Tibial artery (tissue), 4 donors: ENCODE data around the gene SMYD1.

ENCODE experiments used
- DNase-seq, 2 donors: peaks; one replicate each; pipeline ENCODE4 v3.0.0-alpha.2; 2019
- H3K27ac ChIP-seq, 2 donors: fragments of 200-600 bp; sonication (generic) in 1 of 2; 1 replicate in 1 of 2; 2 replicates in 1 of 2; pipeline ENCODE4 v1.5.1; 2018 to 2019; ENCODE audit warnings: mild to moderate bottlenecking in 1 of 2
- H3K27me3 ChIP-seq, 2 donors: fragments of 200-600 bp; sonication (generic) in 1 of 2; one replicate each; pipeline versions ENCODE4 v1.5.1 to v1.6.0; 2016 to 2019
- H3K36me3 ChIP-seq, 3 donors: fragments of 200-600 bp; sonication (generic) in 2 of 3; one replicate each; pipeline ENCODE4 v1.5.1; 2016 to 2019; ENCODE audit warnings: mild to moderate bottlenecking in 2 of 3
- H3K4me1 ChIP-seq, 4 donors: fragments of 200-600 bp; sonication (generic) in 2 of 4; 1 replicate in 3 of 4; 2 replicates in 1 of 4; pipeline ENCODE4 v1.5.1; 2016 to 2019
- H3K4me3 ChIP-seq, 2 donors: fragments of 200-600 bp; sonication (generic) in 1 of 2; 1 replicate in 1 of 2; 2 replicates in 1 of 2; pipeline ENCODE4 v1.5.1; 2018 to 2019; ENCODE audit warnings: mild to moderate bottlenecking in 2 of 2
- H3K9me3 ChIP-seq, 3 donors: fragments of 200-600 bp; sonication (generic) in 1 of 3; one replicate each; pipeline ENCODE4 v1.5.1; 2016 to 2019
- intact Hi-C: fragments of 100-400 bp; cut with DNase I; formaldehyde crosslinking; loops from one replicate; pipeline ENCODE4 v1.15.0; 2023; ENCODE audit warnings: low total_unique reads
- TF ChIP-seq, protein P1 (sequence below), 2 experiments: fragments of 200-600 bp in 1 of 2; fragments of 450-650 bp in 1 of 2; IDR thresholded peaks; one replicate each; pipeline ENCODE4 v1.5.1; 2017 to 2019; ENCODE audit warnings: antibody characterized with exemption in 2 of 2, mild to moderate bottlenecking in 1 of 2, moderate library complexity in 1 of 2

Gene SMYD1

DNA sequence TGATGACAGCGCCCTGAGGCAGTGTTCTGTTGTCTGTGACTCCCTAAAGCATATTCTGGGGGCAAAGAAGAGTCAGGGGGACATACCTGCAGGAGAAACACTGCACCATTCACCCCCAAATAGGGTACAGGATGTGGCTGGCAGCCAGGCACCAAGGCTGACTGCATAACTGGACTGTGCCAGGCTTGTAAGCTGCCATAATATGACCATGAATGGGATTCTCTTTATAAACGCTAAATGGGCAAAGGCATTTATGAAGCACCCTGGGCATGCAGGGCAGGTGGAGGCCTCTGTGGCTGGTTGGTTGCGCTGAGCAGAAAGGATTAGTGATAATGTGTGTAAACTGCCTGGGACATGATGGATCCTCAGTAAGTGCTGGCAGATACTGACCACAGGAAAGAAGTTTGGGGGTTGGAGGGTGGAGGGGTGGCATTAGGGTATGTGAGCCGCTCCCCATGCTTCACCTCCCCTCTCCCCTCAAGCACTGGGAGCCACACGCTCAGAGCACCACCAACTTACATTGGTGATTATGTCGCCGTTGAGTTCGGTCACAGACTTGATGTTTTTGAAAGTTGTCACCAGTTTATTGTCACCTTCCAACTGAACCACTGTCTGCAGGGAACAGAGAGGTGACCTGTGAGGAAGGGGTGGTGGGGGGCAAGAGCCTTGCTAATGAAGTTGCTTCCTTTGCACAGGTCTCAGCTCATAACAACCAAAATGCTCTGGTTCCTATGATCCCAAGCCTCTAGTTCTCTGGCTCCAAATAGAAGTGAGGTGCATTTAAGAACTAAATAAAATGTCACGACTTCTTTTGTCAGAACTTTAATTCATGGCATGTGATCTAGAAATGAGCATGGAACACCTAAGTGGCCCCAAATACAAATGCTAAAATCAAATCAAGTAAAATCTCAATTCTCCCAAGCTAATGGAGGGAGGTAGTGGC is 56.6 kb downstream of the SMYD1 start:
- DNase-seq = no peak
- Histone ChIP-seq H3K4me3 (no peak overlapping the region), H3K27me3 (peaks cover 0 to 12% of the 10 kb centered on the region in 2 donors), H3K36me3 (no peaks in the 10 kb centered on the region), H3K9me3 (no peaks in the 10 kb centered on the region), H3K4me1 (no peaks in the 10 kb centered on the region), H3K27ac (no peak overlapping the region)
- intact Hi-C loops = no loop called here
- TF ChIP-seq, protein P1, sequence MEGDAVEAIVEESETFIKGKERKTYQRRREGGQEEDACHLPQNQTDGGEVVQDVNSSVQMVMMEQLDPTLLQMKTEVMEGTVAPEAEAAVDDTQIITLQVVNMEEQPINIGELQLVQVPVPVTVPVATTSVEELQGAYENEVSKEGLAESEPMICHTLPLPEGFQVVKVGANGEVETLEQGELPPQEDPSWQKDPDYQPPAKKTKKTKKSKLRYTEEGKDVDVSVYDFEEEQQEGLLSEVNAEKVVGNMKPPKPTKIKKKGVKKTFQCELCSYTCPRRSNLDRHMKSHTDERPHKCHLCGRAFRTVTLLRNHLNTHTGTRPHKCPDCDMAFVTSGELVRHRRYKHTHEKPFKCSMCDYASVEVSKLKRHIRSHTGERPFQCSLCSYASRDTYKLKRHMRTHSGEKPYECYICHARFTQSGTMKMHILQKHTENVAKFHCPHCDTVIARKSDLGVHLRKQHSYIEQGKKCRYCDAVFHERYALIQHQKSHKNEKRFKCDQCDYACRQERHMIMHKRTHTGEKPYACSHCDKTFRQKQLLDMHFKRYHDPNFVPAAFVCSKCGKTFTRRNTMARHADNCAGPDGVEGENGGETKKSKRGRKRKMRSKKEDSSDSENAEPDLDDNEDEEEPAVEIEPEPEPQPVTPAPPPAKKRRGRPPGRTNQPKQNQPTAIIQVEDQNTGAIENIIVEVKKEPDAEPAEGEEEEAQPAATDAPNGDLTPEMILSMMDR (IDR thresholded peaks at IDR 0.05) = no peak

DNA sequence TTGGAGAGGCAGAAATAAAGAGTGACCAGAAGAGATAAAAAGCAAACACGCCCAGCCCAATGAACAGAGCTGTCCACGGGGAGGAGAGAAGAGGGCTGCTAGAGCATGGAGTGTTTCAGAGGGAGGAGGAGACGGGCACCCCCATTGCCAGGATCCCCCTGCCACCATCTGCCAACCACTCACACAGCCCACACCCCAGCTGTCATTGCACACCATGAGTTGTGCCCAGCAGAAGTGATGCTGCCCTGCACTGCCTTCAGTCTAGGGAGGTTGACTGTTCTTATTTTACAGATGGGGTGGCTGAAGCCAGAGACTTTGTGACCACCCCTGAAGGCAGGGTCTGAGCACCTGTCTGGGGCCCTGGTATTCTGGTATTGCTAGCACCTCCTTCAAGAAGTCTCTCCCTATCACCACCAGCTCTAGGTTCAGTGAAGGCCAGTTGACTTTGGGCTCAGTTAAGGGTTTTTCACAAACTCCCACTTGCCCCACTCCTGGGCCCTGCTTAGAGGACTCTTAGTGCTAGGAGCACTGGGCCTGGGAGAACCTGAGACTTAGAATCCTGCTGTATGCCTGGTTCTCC is 57.8 kb downstream of the SMYD1 start:
- Histone ChIP-seq H3K9me3 (no peaks in the 10 kb centered on the region), H3K36me3 (no peaks in the 10 kb centered on the region), H3K27ac (no peak overlapping the region), H3K4me1 (no peaks in the 10 kb centered on the region), H3K27me3 (peaks cover 0 to 15% of the 10 kb centered on the region in 2 donors), H3K4me3 (no peak overlapping the region)
- TF ChIP-seq, protein P1 (IDR thresholded peaks at IDR 0.05) = no peak
- DNase-seq = no peak
- intact Hi-C loops = no loop called here

DNA sequence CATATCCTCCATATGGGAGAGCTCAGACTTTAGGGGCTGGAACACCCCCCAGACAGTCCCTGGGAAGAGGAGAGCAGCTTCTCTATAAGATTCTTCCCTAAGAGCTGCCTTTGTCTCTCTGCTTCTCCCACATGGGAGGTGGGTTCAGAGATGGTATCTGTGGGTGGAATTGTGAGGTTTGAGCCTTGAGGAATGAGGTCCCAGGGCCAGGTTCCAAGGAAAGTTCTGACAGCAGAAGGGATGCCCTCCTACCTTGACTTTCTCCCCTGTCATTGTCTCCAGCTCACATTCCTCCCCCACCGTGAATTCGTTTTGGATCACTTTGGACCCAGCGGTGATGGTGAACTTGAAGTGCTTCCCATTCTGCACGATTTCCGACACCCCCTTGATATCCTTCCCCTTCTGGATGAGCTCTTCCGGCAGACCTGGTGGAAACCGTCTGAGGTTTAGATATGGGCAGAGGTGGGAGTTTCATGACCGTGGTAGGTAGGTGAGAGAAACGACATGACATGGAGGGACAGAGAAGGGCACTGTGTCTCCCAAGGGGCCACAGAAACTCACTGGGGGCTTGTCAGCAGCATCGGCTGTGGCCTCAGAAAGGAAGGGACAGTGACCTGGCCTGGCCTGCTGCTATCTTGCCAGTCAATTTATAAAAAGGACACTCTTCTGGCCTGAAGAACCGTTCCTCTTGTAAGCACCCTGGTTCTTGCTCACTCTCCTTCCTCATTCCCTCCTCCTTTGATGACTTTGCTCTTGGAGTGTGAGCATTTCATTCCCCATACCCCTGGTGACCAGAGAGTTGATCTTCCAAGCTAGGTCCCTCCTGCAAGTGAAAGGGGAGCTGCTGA is 58.5 kb downstream of the SMYD1 start:
- no peak overlapping the region for H3K27ac ChIP-seq
- intact Hi-C loops = no loop called here
- no peak overlapping the region for H3K4me3 ChIP-seq
- no peak for DNase-seq
- H3K27me3 ChIP-seq = peaks cover 0 to 11% of the 10 kb centered on the region in 2 donors
- H3K36me3 ChIP-seq = no peaks in the 10 kb centered on the region
- H3K4me1 ChIP-seq = no peaks in the 10 kb centered on the region
- no peaks in the 10 kb centered on the region for H3K9me3 ChIP-seq
- TF ChIP-seq, protein P1 (IDR thresholded peaks at IDR 0.05) = no peak

DNA sequence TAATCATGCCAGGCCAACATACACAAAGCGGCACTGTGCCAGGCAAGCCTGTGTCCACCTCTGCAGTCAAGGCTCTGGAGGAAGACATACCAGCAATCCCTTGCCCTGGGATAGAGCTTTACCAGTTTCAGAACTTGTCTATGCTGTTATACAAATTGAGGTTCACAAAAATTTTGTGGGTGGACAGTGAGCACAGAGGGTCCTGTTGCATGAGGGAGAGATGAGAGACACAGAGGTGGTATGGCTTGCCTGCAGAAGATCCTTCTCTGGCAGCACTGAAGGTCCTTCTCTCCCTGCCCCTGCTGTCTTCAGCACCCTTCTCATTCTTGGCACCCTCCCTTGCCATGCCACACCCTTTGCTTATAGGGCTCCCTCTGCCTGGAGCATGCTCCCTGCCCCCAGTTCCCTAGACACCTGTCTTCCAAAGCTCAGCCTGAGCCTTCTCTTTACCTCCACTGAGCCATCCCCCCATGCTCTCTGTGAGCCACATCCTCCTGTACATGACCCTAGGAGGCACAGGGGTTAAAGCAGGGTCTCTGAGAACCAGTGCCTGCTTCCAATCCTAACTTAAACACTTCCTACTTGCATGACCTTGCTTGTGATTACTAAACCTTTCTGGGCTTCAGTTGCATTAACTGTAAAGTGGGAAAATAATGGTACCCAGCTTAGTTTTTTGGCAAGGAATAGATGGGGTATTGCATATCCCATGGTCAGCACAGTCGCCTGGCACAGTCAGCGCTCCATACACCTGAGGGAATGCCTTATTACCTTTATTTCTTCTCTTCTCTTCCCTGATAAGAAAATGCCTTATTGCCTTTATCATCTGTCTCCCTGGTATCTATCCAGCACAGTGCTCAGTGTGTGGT is 59.4 kb downstream of the SMYD1 start:
- Histone ChIP-seq H3K4me3 (no peak overlapping the region), H3K9me3 (no peaks in the 10 kb centered on the region), H3K27me3 (peaks cover 0 to 11% of the 10 kb centered on the region in 2 donors), H3K27ac (no peak overlapping the region), H3K36me3 (no peaks in the 10 kb centered on the region), H3K4me1 (no peaks in the 10 kb centered on the region)
- intact Hi-C loops = no loop called here
- TF ChIP-seq, protein P1 (IDR thresholded peaks at IDR 0.05) = no peak
- DNase-seq = no peak

DNA sequence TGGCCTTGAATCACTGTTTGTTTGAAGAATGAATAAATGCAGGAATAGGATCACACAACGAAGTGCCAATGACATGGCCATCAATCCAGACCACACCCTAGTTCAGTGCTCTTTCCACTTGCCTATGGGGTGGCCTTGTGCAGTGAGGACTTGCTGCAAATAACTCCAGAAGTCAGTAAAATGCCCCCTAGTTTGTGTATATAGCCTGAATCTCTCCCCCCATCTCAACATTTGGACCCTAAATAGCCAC is 59.9 kb downstream of the SMYD1 start:
- Histone ChIP-seq H3K27ac (no peak overlapping the region), H3K9me3 (no peaks in the 10 kb centered on the region), H3K4me3 (no peak overlapping the region), H3K4me1 (no peaks in the 10 kb centered on the region), H3K36me3 (no peaks in the 10 kb centered on the region), H3K27me3 (peaks cover 0 to 11% of the 10 kb centered on the region in 2 donors)
- no peak for DNase-seq
- TF ChIP-seq, protein P1 (IDR thresholded peaks at IDR 0.05) = no peak
- intact Hi-C loops = no loop called here
